HCT116 (cell line): Measurements from ENCODE around the gene FRY. TPM values are rescaled to one million over a fixed set of nuclear protein-coding genes. Genes with fewer than 3 reads are reported as not detected.

Experiments used
- ATAC-seq: fragments of 200-7000 bp; cut with Tn5 transposase; 2 replicates; pipeline ENCODE4 v1.9.1; 2020; ENCODE audit warnings: mild to moderate bottlenecking, moderate library complexity
- BruUV-seq: library from RNA; stranded (reverse); fragments of 400-500 nt; replicated peaks from 2 replicates; lab custom pipeline; 2021; lab: Mats Ljungman, UMichigan
- CTCF ChIA-PET: fragments of 300-600 bp; sonication (Branson Sonifier 250); formaldehyde crosslinking; loops from one replicate; lab custom pipeline; 2021; ENCODE audit warnings: antibody characterized with exemption; lab: Charles Lee
- POLR2A ChIA-PET: fragments of 300-600, 350-600 bp; sonication (Branson Sonifier 250); formaldehyde crosslinking; loops from one replicate; lab custom pipeline; 2021; ENCODE audit warnings: antibody characterized with exemption; lab: Charles Lee
- RAD21 ChIA-PET, 2 experiments: fragments of 300-600 bp; sonication (Branson Sonifier 250); formaldehyde crosslinking; loops; one replicate each; lab custom pipeline; 2023; ENCODE audit warnings: low total read pairs in 2 of 2; ENCODE audit not compliant: uncharacterized antibody in 2 of 2, unreplicated experiment in 2 of 2, low non-redundant PET in 1 of 2; lab: Charles Lee
- DNase-seq: peaks from one replicate; pipeline ENCODE4 v3.0.0-alpha.2; 2010; ENCODE audit warnings: low read depth, low spot score
- H2AFZ ChIP-seq: fragments of 200-600 bp; shearing (Covaris generic), sonication (generic); 2 replicates; pipeline ENCODE4 v1.6.1; 2017; ENCODE audit warnings: low read depth, mixed run types, mixed read lengths, antibody characterized with exemption, low read length; ENCODE audit not compliant: poor library complexity, severe bottlenecking
- H3K27ac ChIP-seq: 2 replicates; pipeline ENCODE4 v1.5.1; 2012; ENCODE audit warnings: low read depth, low read length
- H3K27me3 ChIP-seq: fragments of 200-600 bp; sonication (generic); 2 replicates; pipeline ENCODE4 v1.6.1; 2016; ENCODE audit warnings: mixed run types, low read length, mixed read lengths; ENCODE audit not compliant: insufficient read depth
- H3K36me3 ChIP-seq, 2 experiments: fragments of 200-500 bp in 1 of 2; fragments of 200-600 bp in 1 of 2; sonication (Bioruptor generic) in 1 of 2; sonication (generic) in 1 of 2; 2 replicates each; pipeline versions ENCODE4 v1.5.1 to v1.6.1; 2014 to 2016; ENCODE audit warnings: low read length in 2 of 2, inconsistent platforms in 1 of 2, mixed read lengths in 1 of 2, mixed run types in 1 of 2; ENCODE audit not compliant: insufficient read depth in 2 of 2, control insufficient read depth in 1 of 2
- H3K4me1 ChIP-seq, 2 experiments: fragments of 200-600 bp in 1 of 2; sonication (generic) in 1 of 2; 2 replicates each; pipeline versions ENCODE4 v1.5.1 to v1.6.1; 2012 to 2017; ENCODE audit warnings: low read length in 2 of 2, inconsistent platforms in 1 of 2, mild to moderate bottlenecking in 1 of 2, mixed read lengths in 1 of 2, mixed run types in 1 of 2, moderate library complexity in 1 of 2; ENCODE audit not compliant: insufficient read depth in 2 of 2, control insufficient read depth in 1 of 2
- H3K4me2 ChIP-seq: fragments of 200-600 bp; sonication (generic); 2 replicates; pipeline ENCODE4 v1.6.1; 2017; ENCODE audit warnings: mixed run types, low read length, mixed read lengths
- H3K4me3 ChIP-seq, 2 experiments: fragments of 200-600 bp in 1 of 2; sonication (generic) in 1 of 2; replicated peaks in 1 of 2; 2 replicates each; pipeline ENCODE4 v1.5.1; 2011 to 2016; ENCODE audit warnings: low read length in 2 of 2, control low read depth in 1 of 2, low read depth in 1 of 2, mild to moderate bottlenecking in 1 of 2, mixed read lengths in 1 of 2, mixed run types in 1 of 2
- H3K79me2 ChIP-seq: fragments of 200-600 bp; sonication (generic); 2 replicates; pipeline ENCODE4 v1.6.1; 2017; ENCODE audit warnings: mild to moderate bottlenecking, mixed run types, low read length, moderate library complexity, mixed read lengths; ENCODE audit not compliant: insufficient read depth
- H3K9ac ChIP-seq: fragments of 200-600 bp; sonication (generic); 2 replicates; pipeline ENCODE4 v1.6.1; 2016; ENCODE audit warnings: low read length, mixed read lengths
- H3K9me2 ChIP-seq: fragments of 200-600 bp; sonication (generic), shearing (Covaris generic); 2 replicates; pipeline ENCODE4 v1.6.1; 2017; ENCODE audit warnings: mixed run types, mild to moderate bottlenecking, moderate library complexity; ENCODE audit not compliant: insufficient read depth
- H3K9me3 ChIP-seq, 2 experiments: fragments of 200-500 bp in 1 of 2; fragments of 200-600 bp in 1 of 2; sonication (Bioruptor generic) in 1 of 2; sonication (generic) in 1 of 2; 2 replicates each; pipeline ENCODE4 v1.6.1; 2014 to 2017; ENCODE audit warnings: low read length in 2 of 2, mixed read lengths in 2 of 2, inconsistent platforms in 1 of 2, low read depth in 1 of 2, mild to moderate bottlenecking in 1 of 2, mixed run types in 1 of 2, moderate library complexity in 1 of 2; ENCODE audit not compliant: control insufficient read depth in 1 of 2, insufficient read depth in 1 of 2
- H4K20me1 ChIP-seq: fragments of 200-600 bp; sonication (generic), shearing (Covaris generic); 2 replicates; pipeline ENCODE4 v1.6.1; 2017; ENCODE audit warnings: mixed run types, mild to moderate bottlenecking, moderate library complexity; ENCODE audit not compliant: insufficient read depth
- ATF3 ChIP-seq: IDR thresholded peaks from 2 replicates; pipeline ENCODE4 v1.6.1; 2012
- CBX3 ChIP-seq: IDR thresholded peaks from 2 replicates; pipeline ENCODE4 v1.6.1; 2012; ENCODE audit warnings: low read depth
- CEBPB ChIP-seq: IDR thresholded peaks from 2 replicates; pipeline ENCODE4 v1.6.1; 2012; ENCODE audit warnings: low read depth
- CTCF ChIP-seq, 3 experiments: fragments of 200-600 bp in 1 of 3; sonication (generic) in 1 of 3; IDR thresholded peaks in 2 of 3; conservative IDR thresholded peaks in 1 of 3; 2 replicates each; pipeline ENCODE4 v1.5.1; 2012 to 2017; ENCODE audit warnings: low read depth in 2 of 3, low read length in 2 of 3, antibody characterized with exemption in 1 of 3, borderline replicate concordance in 1 of 3, control low read depth in 1 of 3, mild to moderate bottlenecking in 1 of 3, mixed read lengths in 1 of 3, mixed run types in 1 of 3, moderate library complexity in 1 of 3; ENCODE audit not compliant: insufficient read depth in 1 of 3
- EGR1 ChIP-seq: IDR thresholded peaks from 2 replicates; pipeline ENCODE4 v1.6.1; 2012; ENCODE audit warnings: low read depth
- EZH2 ChIP-seq: fragments of 200-600 bp; sonication (generic); IDR thresholded peaks from 2 replicates; pipeline ENCODE4 v1.6.1; 2017; ENCODE audit warnings: antibody characterized with exemption, mixed run types
- EZH2phosphoT487 ChIP-seq: fragments of 200-600 bp; IDR thresholded peaks from 2 replicates; pipeline ENCODE4 v1.6.1; 2018; ENCODE audit warnings: antibody characterized with exemption, borderline replicate concordance
- FOSL1 ChIP-seq: IDR thresholded peaks from 2 replicates; pipeline ENCODE4 v1.6.1; 2012; ENCODE audit warnings: low read depth
- JUND ChIP-seq: IDR thresholded peaks from 2 replicates; pipeline ENCODE4 v1.6.1; 2012
- POLR2A ChIP-seq: IDR thresholded peaks from 2 replicates; pipeline ENCODE4 v1.7.0; 2011; ENCODE audit warnings: borderline replicate concordance; ENCODE audit not compliant: insufficient read depth, insufficient read length; ENCODE audit errors: extremely low read depth
- POLR2AphosphoS5 ChIP-seq: IDR thresholded peaks from 2 replicates; pipeline ENCODE4 v1.6.1; 2011; ENCODE audit warnings: mild to moderate bottlenecking, low read depth, low read length, moderate library complexity
- RAD21 ChIP-seq: IDR thresholded peaks from 2 replicates; pipeline ENCODE4 v1.6.1; 2012; ENCODE audit warnings: low read depth, mild to moderate bottlenecking
- SIN3A ChIP-seq: IDR thresholded peaks from 2 replicates; pipeline ENCODE4 v1.6.1; 2012; ENCODE audit warnings: low read depth
- SRF ChIP-seq: IDR thresholded peaks from 2 replicates; pipeline ENCODE4 v1.6.1; 2012; ENCODE audit warnings: low read depth
- TCF7L2 ChIP-seq: IDR thresholded peaks from 2 replicates; pipeline ENCODE4 v1.7.0; 2011; ENCODE audit warnings: borderline replicate concordance, inconsistent platforms; ENCODE audit not compliant: insufficient read depth, insufficient read length; ENCODE audit errors: extremely low read depth
- YY1 ChIP-seq: IDR thresholded peaks from 2 replicates; pipeline ENCODE4 v1.6.1; 2011; ENCODE audit warnings: low read length, low read depth, moderate library complexity, mild to moderate bottlenecking; ENCODE audit not compliant: insufficient replicate concordance; ENCODE audit errors: extremely low read depth
- ZFX ChIP-seq: fragments of 450-650 bp; IDR thresholded peaks from 2 replicates; pipeline ENCODE4 v1.6.1; 2017
- intact Hi-C: fragments of 100-400 bp; cut with micrococcal nuclease; formaldehyde crosslinking; loops from 2 replicates; pipeline ENCODE4 v1.10.0; 2022
- total RNA-seq: library from RNA; stranded (reverse); gene quantifications from one replicate; pipeline ENCODE4 v1.2.1, GENCODE V29; 2021; ENCODE audit not compliant: unreplicated experiment
- TF ChIP-seq, protein P1 (sequence below): IDR thresholded peaks from 2 replicates; pipeline ENCODE4 v1.6.1; 2011; ENCODE audit warnings: mild to moderate bottlenecking, low read length, moderate library complexity; ENCODE audit not compliant: insufficient replicate concordance; ENCODE audit errors: extremely low read depth
- TF ChIP-seq, protein P2 (sequence below): IDR thresholded peaks from 2 replicates; pipeline ENCODE4 v1.6.1; 2012
- TF ChIP-seq, protein P3 (sequence below): IDR thresholded peaks from 2 replicates; pipeline ENCODE4 v1.6.1; 2012; ENCODE audit warnings: low read depth

Gene FRY
- total RNA-seq, 1 experiment from 2014 or later: 1.4 TPM

DNA sequence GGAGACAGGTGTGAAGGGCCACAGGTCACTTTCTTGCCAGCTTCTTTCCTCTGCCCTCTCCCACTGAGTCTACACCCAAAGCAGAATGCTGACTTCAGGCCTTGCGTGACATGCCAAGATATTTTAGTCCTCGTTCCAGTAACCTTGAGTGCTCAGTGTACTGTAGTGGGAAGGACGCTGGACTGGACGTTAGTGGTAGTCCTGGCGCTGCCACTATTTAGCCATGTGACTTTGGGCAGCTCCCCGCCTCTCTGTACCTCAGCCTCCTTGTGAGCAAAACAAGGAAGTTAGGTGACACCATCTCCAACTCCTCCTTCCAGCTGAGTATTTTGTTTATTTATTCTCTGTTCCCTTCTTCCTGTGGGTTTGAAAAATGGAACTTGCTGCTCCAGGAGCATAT is 86.1 kb downstream of the FRY start:
- ChIA-PET CTCF (no interaction called here), POLR2A (no interaction called here), RAD21 (no interaction called here)
- Histone ChIP-seq H3K4me3 (no peak overlapping the region), H3K9me2 (no peaks in the 10 kb centered on the region), H3K36me3 (no peaks in the 10 kb centered on the region), H3K9ac (no peak overlapping the region), H4K20me1 (no peaks in the 10 kb centered on the region), H2AFZ (no peak overlapping the region), H3K27ac (no peak overlapping the region), H3K79me2 (no peaks in the 10 kb centered on the region), H3K4me1 (no peaks in the 10 kb centered on the region), H3K9me3 (no peaks in the 10 kb centered on the region), H3K4me2 (no peak overlapping the region), H3K27me3 (no peaks in the 10 kb centered on the region)
- BruUV-seq: no TSS peak
- ATAC-seq: no peak
- intact Hi-C loops: no loop called here
- TF ChIP-seq ATF3: no peak
- no peak for TF ChIP-seq ZFX
- TF ChIP-seq POLR2AphosphoS5: no peak
- no peak for TF ChIP-seq CTCF (IDR thresholded peaks at IDR 0.05 in 2 of 3, conservative IDR thresholded peaks at IDR 0.05 in 1 of 3; ENCODE audit: borderline replicate concordance in 1 of 3, insufficient read depth in 1 of 3, low read depth in 2 of 3, low read length in 2 of 3)
- no peak for TF ChIP-seq SRF
- no peak for TF ChIP-seq YY1
- TF ChIP-seq CBX3: no peak
- TF ChIP-seq FOSL1: no peak
- TF ChIP-seq EZH2phosphoT487: no peak
- no peak for TF ChIP-seq EGR1
- no peak for TF ChIP-seq EZH2
- TF ChIP-seq JUND: no peak
- TF ChIP-seq, protein P1, sequence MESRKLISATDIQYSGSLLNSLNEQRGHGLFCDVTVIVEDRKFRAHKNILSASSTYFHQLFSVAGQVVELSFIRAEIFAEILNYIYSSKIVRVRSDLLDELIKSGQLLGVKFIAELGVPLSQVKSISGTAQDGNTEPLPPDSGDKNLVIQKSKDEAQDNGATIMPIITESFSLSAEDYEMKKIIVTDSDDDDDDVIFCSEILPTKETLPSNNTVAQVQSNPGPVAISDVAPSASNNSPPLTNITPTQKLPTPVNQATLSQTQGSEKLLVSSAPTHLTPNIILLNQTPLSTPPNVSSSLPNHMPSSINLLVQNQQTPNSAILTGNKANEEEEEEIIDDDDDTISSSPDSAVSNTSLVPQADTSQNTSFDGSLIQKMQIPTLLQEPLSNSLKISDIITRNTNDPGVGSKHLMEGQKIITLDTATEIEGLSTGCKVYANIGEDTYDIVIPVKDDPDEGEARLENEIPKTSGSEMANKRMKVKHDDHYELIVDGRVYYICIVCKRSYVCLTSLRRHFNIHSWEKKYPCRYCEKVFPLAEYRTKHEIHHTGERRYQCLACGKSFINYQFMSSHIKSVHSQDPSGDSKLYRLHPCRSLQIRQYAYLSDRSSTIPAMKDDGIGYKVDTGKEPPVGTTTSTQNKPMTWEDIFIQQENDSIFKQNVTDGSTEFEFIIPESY: no peak
- TF ChIP-seq, protein P2, sequence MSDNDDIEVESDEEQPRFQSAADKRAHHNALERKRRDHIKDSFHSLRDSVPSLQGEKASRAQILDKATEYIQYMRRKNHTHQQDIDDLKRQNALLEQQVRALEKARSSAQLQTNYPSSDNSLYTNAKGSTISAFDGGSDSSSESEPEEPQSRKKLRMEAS: no peak
- no peak for TF ChIP-seq POLR2A
- TF ChIP-seq, protein P3, sequence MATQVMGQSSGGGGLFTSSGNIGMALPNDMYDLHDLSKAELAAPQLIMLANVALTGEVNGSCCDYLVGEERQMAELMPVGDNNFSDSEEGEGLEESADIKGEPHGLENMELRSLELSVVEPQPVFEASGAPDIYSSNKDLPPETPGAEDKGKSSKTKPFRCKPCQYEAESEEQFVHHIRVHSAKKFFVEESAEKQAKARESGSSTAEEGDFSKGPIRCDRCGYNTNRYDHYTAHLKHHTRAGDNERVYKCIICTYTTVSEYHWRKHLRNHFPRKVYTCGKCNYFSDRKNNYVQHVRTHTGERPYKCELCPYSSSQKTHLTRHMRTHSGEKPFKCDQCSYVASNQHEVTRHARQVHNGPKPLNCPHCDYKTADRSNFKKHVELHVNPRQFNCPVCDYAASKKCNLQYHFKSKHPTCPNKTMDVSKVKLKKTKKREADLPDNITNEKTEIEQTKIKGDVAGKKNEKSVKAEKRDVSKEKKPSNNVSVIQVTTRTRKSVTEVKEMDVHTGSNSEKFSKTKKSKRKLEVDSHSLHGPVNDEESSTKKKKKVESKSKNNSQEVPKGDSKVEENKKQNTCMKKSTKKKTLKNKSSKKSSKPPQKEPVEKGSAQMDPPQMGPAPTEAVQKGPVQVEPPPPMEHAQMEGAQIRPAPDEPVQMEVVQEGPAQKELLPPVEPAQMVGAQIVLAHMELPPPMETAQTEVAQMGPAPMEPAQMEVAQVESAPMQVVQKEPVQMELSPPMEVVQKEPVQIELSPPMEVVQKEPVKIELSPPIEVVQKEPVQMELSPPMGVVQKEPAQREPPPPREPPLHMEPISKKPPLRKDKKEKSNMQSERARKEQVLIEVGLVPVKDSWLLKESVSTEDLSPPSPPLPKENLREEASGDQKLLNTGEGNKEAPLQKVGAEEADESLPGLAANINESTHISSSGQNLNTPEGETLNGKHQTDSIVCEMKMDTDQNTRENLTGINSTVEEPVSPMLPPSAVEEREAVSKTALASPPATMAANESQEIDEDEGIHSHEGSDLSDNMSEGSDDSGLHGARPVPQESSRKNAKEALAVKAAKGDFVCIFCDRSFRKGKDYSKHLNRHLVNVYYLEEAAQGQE: no peak
- no peak for TF ChIP-seq RAD21
- TF ChIP-seq CEBPB: no peak
- no peak for TF ChIP-seq SIN3A
- no peak for TF ChIP-seq TCF7L2
- no peak for DNase-seq
